ENCODE results near the gene UIMC1.
"Not testable (repeated sequence)": the region's sequence is repeated elsewhere in the genome, so short reads cannot be mapped to it uniquely, and the experiment has no call there.

DNA sequence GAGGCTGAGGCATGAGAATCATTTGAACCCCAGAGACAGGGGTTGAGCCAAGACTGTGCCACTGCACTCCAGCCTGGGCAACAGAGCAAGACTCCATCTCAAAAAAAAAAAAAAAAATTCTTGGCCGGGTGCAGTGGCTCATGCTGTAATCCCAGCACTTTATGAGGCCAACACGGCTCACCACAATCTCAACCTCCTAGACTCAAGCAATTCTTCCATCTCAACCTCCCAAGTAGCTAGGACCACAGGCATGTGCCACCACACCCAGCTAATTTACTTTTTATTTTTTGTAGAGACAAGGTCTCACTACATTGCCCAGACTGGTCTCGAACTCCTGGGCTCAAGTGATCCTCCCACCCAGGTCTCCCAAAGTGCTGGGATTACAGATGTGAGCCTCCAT, 13.5 kb downstream of the UIMC1 start:
- TF ChIP-seq, protein P1, sequence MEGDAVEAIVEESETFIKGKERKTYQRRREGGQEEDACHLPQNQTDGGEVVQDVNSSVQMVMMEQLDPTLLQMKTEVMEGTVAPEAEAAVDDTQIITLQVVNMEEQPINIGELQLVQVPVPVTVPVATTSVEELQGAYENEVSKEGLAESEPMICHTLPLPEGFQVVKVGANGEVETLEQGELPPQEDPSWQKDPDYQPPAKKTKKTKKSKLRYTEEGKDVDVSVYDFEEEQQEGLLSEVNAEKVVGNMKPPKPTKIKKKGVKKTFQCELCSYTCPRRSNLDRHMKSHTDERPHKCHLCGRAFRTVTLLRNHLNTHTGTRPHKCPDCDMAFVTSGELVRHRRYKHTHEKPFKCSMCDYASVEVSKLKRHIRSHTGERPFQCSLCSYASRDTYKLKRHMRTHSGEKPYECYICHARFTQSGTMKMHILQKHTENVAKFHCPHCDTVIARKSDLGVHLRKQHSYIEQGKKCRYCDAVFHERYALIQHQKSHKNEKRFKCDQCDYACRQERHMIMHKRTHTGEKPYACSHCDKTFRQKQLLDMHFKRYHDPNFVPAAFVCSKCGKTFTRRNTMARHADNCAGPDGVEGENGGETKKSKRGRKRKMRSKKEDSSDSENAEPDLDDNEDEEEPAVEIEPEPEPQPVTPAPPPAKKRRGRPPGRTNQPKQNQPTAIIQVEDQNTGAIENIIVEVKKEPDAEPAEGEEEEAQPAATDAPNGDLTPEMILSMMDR (IDR thresholded peaks at IDR 0.05): not testable (repeated sequence)
- TF ChIP-seq POLR2A (IDR thresholded peaks at IDR 0.05): not testable (repeated sequence)
